Endothelial cell (in vitro differentiated cells): ENCODE results near the gene PAPLN. TPM values are rescaled to one million over a fixed set of nuclear protein-coding genes. Genes with fewer than 3 reads are reported as not detected.

Experiments used
- DNase-seq: peaks from one replicate; pipeline ENCODE4 v3.0.0; 2021; ENCODE audit warnings: low spot score
- H3K27ac Mint-ChIP-seq: one replicate; pipeline ENCODE4 v1.8.0; 2021; ENCODE audit warnings: mixed read lengths, inconsistent platforms; ENCODE audit not compliant: unreplicated experiment
- H3K27me3 Mint-ChIP-seq: one replicate; pipeline ENCODE4 v1.8.0; 2021; ENCODE audit warnings: mild to moderate bottlenecking, moderate library complexity, mixed read lengths, inconsistent platforms; ENCODE audit not compliant: unreplicated experiment
- H3K36me3 Mint-ChIP-seq: one replicate; pipeline ENCODE4 v1.8.0; 2021; ENCODE audit warnings: mild to moderate bottlenecking, low read depth, mixed read lengths, inconsistent platforms; ENCODE audit not compliant: unreplicated experiment
- H3K4me1 Mint-ChIP-seq: one replicate; pipeline ENCODE4 v1.8.0; 2021; ENCODE audit warnings: mild to moderate bottlenecking, mixed read lengths, inconsistent platforms; ENCODE audit not compliant: unreplicated experiment
- H3K4me3 Mint-ChIP-seq: one replicate; pipeline ENCODE4 v1.8.0; 2021; ENCODE audit warnings: mild to moderate bottlenecking, mixed read lengths, inconsistent platforms; ENCODE audit not compliant: unreplicated experiment
- H3K9me3 Mint-ChIP-seq: one replicate; pipeline ENCODE4 v1.8.0; 2021; ENCODE audit warnings: mixed read lengths, inconsistent platforms; ENCODE audit not compliant: unreplicated experiment
- total RNA-seq: library from RNA; stranded (reverse); fragmentation: NEBNext Ultra II Directional; extraction: Animal tissue kit (Norgen Biotek cat#: 25700); gene quantifications from one replicate; pipeline ENCODE4 v1.2.1, GENCODE V29; 2021; ENCODE audit not compliant: unreplicated experiment
- TF ChIP-seq, protein P1 (sequence below): fragments of 200-600 bp; sonication (generic); IDR thresholded peaks from one replicate; pipeline ENCODE4 v1.5.0; 2021; ENCODE audit warnings: antibody characterized with exemption; ENCODE audit not compliant: unreplicated experiment

The PAPLN gene
- total RNA-seq, 1 donor from 2014 or later = 1.1 TPM

DNA sequence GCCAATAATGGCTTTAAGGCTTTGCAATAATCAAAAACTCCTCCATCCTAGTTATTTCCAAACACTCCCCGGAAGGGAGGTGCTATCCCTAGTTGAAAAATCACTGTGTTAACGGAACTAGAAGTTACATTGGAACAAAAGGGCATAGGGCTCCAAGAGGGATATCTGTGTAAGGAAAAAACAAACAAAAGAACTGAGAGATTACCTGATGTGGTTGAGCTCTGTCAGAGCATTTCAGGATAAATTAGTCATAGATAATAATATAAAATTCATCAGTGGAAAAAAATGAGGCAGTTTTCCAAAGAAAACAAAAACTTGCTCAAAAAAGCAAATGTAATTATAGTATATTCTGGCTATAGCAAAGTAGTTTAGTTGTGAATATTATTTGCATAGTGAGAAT lies 27.4 kb upstream of the PAPLN start:
- H3K36me3 Mint-ChIP-seq = peaks cover 54% of the 10 kb centered on the region
- no peak for DNase-seq

DNA sequence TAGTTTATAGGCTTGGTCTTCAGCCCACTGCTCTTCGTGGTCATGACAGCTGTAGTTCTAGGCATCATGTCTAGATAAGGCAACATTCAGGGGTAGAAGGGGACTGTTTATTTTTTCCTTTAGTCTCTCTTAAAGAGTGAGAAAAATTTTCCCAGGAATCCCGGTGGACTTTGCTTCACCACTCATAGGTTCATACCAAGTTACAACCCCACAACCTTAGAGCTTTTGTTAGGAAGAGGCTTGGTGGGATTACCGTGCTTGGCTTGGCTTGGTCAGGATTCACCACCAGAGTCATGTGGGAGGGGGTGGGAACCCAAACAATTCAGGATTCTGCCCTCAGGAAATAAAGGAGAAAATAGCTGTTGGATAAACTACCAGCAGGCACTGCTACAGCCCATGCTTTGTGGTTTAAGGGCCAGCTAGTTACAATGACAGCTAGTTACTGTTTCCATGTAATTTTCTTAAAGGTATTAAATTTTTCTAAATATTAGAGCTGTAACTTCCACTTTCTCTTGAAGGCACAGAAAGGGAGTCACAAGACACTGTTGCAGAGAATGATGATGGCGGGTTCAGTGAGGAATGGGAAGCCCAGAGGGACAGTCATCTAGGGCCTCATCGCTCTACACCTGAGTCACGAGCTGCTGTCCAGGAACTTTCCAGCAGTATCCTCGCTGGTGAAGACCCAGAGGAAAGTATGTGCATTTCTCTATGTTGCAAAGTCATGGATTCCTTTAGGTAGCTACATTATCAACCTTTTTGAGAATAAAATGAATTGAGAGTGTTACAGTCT lies 25.9 kb upstream of the PAPLN start:
- Mint-ChIP-seq H3K9me3 (peaks cover 3% of the 10 kb centered on the region), H3K27ac (no peak overlapping the region), H3K27me3 (no peaks in the 10 kb centered on the region), H3K36me3 (peaks cover 42% of the 10 kb centered on the region), H3K4me1 (no peaks in the 10 kb centered on the region), H3K4me3 (no peak overlapping the region)
- no peak for DNase-seq
- TF ChIP-seq, protein P1, sequence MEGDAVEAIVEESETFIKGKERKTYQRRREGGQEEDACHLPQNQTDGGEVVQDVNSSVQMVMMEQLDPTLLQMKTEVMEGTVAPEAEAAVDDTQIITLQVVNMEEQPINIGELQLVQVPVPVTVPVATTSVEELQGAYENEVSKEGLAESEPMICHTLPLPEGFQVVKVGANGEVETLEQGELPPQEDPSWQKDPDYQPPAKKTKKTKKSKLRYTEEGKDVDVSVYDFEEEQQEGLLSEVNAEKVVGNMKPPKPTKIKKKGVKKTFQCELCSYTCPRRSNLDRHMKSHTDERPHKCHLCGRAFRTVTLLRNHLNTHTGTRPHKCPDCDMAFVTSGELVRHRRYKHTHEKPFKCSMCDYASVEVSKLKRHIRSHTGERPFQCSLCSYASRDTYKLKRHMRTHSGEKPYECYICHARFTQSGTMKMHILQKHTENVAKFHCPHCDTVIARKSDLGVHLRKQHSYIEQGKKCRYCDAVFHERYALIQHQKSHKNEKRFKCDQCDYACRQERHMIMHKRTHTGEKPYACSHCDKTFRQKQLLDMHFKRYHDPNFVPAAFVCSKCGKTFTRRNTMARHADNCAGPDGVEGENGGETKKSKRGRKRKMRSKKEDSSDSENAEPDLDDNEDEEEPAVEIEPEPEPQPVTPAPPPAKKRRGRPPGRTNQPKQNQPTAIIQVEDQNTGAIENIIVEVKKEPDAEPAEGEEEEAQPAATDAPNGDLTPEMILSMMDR = no peak

More for the DNA sequence above, 27.4 kb upstream of the PAPLN start:
- no peak overlapping the region for H3K4me3 Mint-ChIP-seq
- no peaks in the 10 kb centered on the region for H3K4me1 Mint-ChIP-seq
- no peak overlapping the region for H3K27ac Mint-ChIP-seq
- TF ChIP-seq, protein P1 = no peak
- peaks cover 3% of the 10 kb centered on the region for H3K9me3 Mint-ChIP-seq
- no peaks in the 10 kb centered on the region for H3K27me3 Mint-ChIP-seq

DNA sequence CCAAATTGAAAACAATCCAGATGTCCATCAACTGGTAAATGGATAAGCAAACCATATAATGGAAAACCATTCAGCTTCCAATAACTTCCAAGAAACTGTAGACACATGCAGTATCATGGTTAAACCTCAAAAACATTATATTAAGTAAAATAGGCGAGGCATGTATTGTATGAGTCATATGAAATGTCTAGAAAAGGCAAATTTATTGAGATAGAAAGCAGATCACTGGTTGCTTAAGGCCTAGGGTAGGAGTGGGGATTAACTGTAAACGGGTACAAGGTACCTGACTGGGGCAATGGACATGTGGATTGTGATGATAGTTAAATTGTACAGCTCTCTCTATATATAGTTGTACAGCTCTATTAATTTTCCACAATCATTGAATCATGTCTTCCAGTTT lies 21.3 kb upstream of the PAPLN start:
- TF ChIP-seq, protein P1 = no peak
- peaks cover 48% of the 10 kb centered on the region for H3K36me3 Mint-ChIP-seq
- H3K27me3 Mint-ChIP-seq = no peaks in the 10 kb centered on the region
- no peak overlapping the region for H3K27ac Mint-ChIP-seq
- no peak for DNase-seq
- H3K4me3 Mint-ChIP-seq = no peak overlapping the region
- H3K9me3 Mint-ChIP-seq = no peaks in the 10 kb centered on the region
- peaks cover 2% of the 10 kb centered on the region for H3K4me1 Mint-ChIP-seq

DNA sequence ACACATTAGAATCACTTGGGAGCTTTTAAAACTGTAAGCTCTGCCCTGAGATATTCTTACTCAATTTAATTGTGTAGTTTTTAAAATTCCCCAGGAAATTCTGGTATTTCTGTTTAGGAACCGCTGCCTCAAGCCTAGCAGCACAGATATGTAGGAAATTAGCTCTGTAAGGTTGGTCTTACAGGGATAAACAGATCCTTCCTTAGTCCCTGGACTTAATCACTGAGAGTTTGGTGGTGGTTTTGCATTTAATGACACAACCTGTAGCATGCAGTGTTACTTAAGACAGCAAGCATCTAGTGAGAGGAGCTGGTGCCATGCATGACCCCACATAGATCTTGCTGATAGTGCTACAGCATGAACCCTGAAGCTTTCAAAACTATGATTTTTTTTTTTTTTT lies 19.9 kb upstream of the PAPLN start:
- TF ChIP-seq, protein P1 = no peak
- DNase-seq = no peak
- Mint-ChIP-seq H3K27ac (no peak overlapping the region), H3K36me3 (peaks cover 45% of the 10 kb centered on the region), H3K4me1 (peaks cover 6% of the 10 kb centered on the region), H3K27me3 (no peaks in the 10 kb centered on the region), H3K4me3 (no peak overlapping the region), H3K9me3 (no peaks in the 10 kb centered on the region)

DNA sequence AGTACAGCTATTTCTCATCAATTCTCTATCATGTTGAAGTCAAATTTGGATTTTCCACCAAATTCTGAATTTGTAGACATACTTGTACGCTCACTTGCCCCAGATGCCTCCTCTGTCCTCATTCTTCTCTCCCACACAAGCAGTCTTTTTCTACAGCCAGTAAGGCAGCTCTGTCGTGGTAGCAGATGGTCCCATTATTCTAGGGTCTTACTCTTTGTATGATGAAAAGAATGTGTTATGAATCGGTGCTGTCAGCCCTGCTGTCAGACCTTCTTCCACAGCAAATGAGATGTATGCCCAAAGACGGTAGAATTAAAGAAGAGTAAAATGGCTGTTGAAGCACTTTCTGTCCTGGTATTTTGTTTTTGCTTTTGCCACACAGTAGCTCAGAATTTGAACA lies 17.2 kb upstream of the PAPLN start:
- Mint-ChIP-seq H3K27ac (no peak overlapping the region), H3K4me3 (no peak overlapping the region), H3K9me3 (no peaks in the 10 kb centered on the region), H3K36me3 (peaks cover 41% of the 10 kb centered on the region), H3K4me1 (peaks cover 6% of the 10 kb centered on the region), H3K27me3 (no peaks in the 10 kb centered on the region)
- TF ChIP-seq, protein P1 = no peak
- DNase-seq = no peak
